Thyroid gland (tissue), 4 donors: ENCODE data around the gene AMER1.
"Not testable (repeated sequence)": the region's sequence is repeated elsewhere in the genome, so short reads cannot be mapped to it uniquely, and the experiment has no call there.

Source experiments
- CTCF ChIP-seq, 6 experiments: fragments of 200-600 bp in 3 of 6; fragments of 450-650 bp in 3 of 6; sonication (generic) in 3 of 6; IDR thresholded peaks; one replicate each; pipeline ENCODE4 v1.5.1; 2016 to 2019; ENCODE audit warnings: antibody characterized with exemption in 6 of 6, mild to moderate bottlenecking in 2 of 6, inconsistent platforms in 1 of 6, moderate library complexity in 1 of 6
- POLR2A ChIP-seq, 2 donors: fragments of 450-650 bp; IDR thresholded peaks; one replicate each; pipeline ENCODE4 v1.6.1; 2017; ENCODE audit warnings: antibody characterized with exemption in 2 of 2, mild to moderate bottlenecking in 2 of 2, moderate library complexity in 1 of 2

- not testable (repeated sequence) for TF ChIP-seq CTCF, POLR2A (IDR thresholded peaks at IDR 0.05)
These were observed 8.5 kb upstream of the AMER1 start for GRCh38 chrX:64213989-64214388.
